ENCODE measurements around the gene PRELID1.
A peak's percentile ranks its signal among the peaks of the same experiment; 100 is the strongest.

PRELID1 gene

DNA sequence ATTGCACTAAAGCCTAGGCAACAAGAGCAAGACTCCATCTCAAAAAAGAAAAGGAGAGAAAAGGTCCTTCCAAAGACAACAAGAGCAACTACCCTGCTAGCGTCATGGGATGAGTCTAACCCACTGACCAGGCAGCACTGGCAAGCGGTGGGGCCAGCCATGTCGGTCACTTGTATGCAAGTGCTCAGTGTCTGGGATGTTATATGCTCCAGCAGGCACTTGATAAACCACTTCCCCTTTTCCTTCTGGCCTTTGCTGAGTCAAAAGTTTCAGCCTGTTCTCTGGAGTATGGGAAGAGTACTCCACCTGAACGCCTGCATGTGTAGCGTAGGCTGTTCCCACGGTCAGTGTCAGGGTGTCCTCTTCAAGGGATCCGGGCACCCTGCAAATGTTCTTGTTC lies 17.3 kb downstream of the PRELID1 start:
- Mint-ChIP-seq H3K27ac (peak overlapping the region in 1 of 3 experiments; percentile 54), H3K27me3 (ENCODE audit: low read depth) (no peaks in the 10 kb centered on the region), H3K4me3 (no peak overlapping the region), H3K36me3 (ENCODE audit: low read depth) (peaks cover 27% of the 10 kb centered on the region), H3K9me3 (peaks cover 11% of the 10 kb centered on the region), H3K4me1 (peaks cover 2% of the 10 kb centered on the region)
- TF ChIP-seq CTCF (IDR thresholded peaks at IDR 0.05; ENCODE audit: unreplicated experiment in 3 of 3), result no peak

- Mint-ChIP-seq H3K9me3 (peaks cover 3% of the 10 kb centered on the region), H3K36me3 (ENCODE audit: low read depth) (peaks cover 21% of the 10 kb centered on the region), H3K4me3 (no peak overlapping the region), H3K4me1 (peaks cover 11% of the 10 kb centered on the region), H3K27ac (peak overlapping the region; percentile 84 to 98 (median 90)), H3K27me3 (ENCODE audit: low read depth) (no peaks in the 10 kb centered on the region)
- TF ChIP-seq CTCF (IDR thresholded peaks at IDR 0.05; ENCODE audit: unreplicated experiment in 3 of 3), result no peak
These were observed 22.3 kb downstream of the PRELID1 start for GRCh38 chr5:177325868-177326381.

- peaks cover 11% of the 10 kb centered on the region for H3K4me1 Mint-ChIP-seq
- no peaks in the 10 kb centered on the region for H3K9me3 Mint-ChIP-seq
- peaks cover 15% of the 10 kb centered on the region for H3K36me3 Mint-ChIP-seq (ENCODE audit: low read depth)
- peak overlapping the region; percentile 1 to 68 (median 65) for H3K27ac Mint-ChIP-seq
- H3K27me3 Mint-ChIP-seq (ENCODE audit: low read depth), result no peaks in the 10 kb centered on the region
- no peak for TF ChIP-seq CTCF (IDR thresholded peaks at IDR 0.05; ENCODE audit: unreplicated experiment in 3 of 3)
- no peak overlapping the region for H3K4me3 Mint-ChIP-seq
These were observed 24.2 kb downstream of the PRELID1 start for GRCh38 chr5:177327539-177328522.

DNA sequence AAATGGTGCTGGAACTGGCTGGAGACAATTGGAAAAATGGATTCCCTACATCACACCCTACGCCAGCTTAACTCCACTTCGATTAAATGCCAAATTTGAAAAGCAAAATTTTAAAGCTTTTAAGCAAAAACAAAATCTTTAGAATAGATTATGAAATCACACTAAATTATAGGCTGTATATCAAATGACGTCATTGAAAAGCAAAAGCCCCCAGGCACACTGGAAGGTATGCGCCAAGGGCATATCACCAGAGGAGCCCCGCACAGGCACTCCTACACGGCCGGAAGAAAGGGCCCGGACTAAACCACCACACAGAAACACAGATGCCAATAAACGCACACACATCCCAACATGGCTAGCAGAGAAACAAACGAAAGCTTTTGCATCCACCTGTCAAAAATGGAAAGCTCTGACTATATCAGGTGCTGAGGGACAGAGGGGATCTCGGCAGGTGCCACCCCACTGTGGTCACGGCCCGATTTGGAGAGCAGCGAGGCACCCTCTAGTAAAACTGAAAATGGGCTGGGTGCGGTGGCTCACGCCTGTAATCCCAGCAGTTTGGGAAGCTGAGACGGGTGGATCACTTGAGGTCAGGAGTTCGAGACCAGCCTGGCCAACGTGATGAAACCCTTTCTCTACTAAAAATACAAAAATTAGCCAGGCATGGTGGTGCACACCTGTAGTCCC lies 25.1 kb downstream of the PRELID1 start:
- Mint-ChIP-seq H3K4me3 (no peak overlapping the region), H3K9me3 (no peaks in the 10 kb centered on the region), H3K27ac (no peak overlapping the region), H3K27me3 (ENCODE audit: low read depth) (no peaks in the 10 kb centered on the region), H3K4me1 (peaks cover 11% of the 10 kb centered on the region), H3K36me3 (ENCODE audit: low read depth) (peaks cover 14% of the 10 kb centered on the region)
- no peak for TF ChIP-seq CTCF (IDR thresholded peaks at IDR 0.05; ENCODE audit: unreplicated experiment in 3 of 3)

GRCh38 chr5:177329883-177330282 lies 26.3 kb downstream of the PRELID1 start:
- Mint-ChIP-seq H3K4me1 (peaks cover 11% of the 10 kb centered on the region), H3K27ac (no peak overlapping the region), H3K27me3 (ENCODE audit: low read depth) (no peaks in the 10 kb centered on the region), H3K4me3 (no peak overlapping the region), H3K9me3 (no peaks in the 10 kb centered on the region), H3K36me3 (ENCODE audit: low read depth) (peaks cover 23% of the 10 kb centered on the region)
- TF ChIP-seq CTCF (IDR thresholded peaks at IDR 0.05; ENCODE audit: unreplicated experiment in 3 of 3), result no peak
